Activated T-cell treated with anti-CD3 and anti-CD28 coated beads, Interleukin-2, amount 50 U/mL, for 24 hours (primary cell): ENCODE data around the gene ZNF841.
"Not testable (repeated sequence)": the region's sequence is repeated elsewhere in the genome, so short reads cannot be mapped to it uniquely, and the experiment has no call there.

Experiments
- DNase-seq: peaks from one replicate; pipeline ENCODE4 v3.0.0-alpha.2; 2020
- H3K27ac Mint-ChIP-seq: 2 replicates; pipeline ENCODE4 v1.8.0; 2020; ENCODE audit warnings: mild to moderate bottlenecking, mixed read lengths
- H3K27me3 Mint-ChIP-seq: 2 replicates; pipeline ENCODE4 v1.8.0; 2020; ENCODE audit warnings: mixed read lengths
- H3K36me3 Mint-ChIP-seq: 2 replicates; pipeline ENCODE4 v1.8.0; 2020; ENCODE audit warnings: low read depth, mixed read lengths
- H3K4me1 Mint-ChIP-seq: 2 replicates; pipeline ENCODE4 v1.8.0; 2020; ENCODE audit warnings: low read depth, mixed read lengths
- H3K4me3 Mint-ChIP-seq: 2 replicates; pipeline ENCODE4 v1.8.0; 2020; ENCODE audit warnings: mild to moderate bottlenecking, moderate library complexity, mixed read lengths
- H3K9me3 Mint-ChIP-seq: 2 replicates; pipeline ENCODE4 v1.8.0; 2020; ENCODE audit warnings: mixed read lengths

Gene ZNF841

DNA sequence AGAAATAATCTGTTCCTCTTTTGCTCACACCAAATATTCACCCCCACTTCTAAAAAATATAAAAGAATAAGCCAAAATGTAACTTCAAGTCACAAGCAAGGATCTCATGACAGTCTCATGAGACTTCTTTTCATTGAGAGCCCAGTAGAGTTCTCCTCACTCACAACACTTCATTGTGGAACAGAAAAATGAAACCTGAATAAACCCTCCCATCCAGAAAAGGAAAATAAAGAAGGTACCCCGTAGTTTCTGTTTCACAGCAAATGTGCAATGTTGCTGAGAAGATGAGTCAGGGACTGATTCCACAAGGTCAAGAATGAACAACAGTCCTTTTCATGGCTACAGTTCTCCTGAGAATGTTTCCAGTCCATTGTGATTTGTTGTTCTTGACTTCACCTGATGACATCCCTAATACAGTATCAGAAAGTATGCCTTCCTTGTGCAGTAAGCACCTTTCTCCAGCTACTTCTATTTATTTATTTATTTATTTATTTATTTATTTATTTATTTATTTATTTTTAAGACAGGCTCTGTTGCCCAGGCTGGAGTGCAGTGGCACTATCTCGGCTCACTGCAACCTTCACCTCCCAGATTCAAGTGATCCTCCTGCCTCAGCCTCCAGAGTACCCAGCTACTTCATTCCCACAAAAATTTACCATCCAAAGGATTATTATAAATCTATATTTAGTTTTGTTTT, 6.4 kb upstream of the ZNF841 start:
- H3K9me3 Mint-ChIP-seq = peaks cover 41% of the 10 kb centered on the region
- no peaks in the 10 kb centered on the region for H3K4me1 Mint-ChIP-seq
- H3K27me3 Mint-ChIP-seq = no peaks in the 10 kb centered on the region
- DNase-seq = no peak
- H3K27ac Mint-ChIP-seq = no peak overlapping the region
- H3K36me3 Mint-ChIP-seq = peaks cover 34% of the 10 kb centered on the region
- no peak overlapping the region for H3K4me3 Mint-ChIP-seq

DNA sequence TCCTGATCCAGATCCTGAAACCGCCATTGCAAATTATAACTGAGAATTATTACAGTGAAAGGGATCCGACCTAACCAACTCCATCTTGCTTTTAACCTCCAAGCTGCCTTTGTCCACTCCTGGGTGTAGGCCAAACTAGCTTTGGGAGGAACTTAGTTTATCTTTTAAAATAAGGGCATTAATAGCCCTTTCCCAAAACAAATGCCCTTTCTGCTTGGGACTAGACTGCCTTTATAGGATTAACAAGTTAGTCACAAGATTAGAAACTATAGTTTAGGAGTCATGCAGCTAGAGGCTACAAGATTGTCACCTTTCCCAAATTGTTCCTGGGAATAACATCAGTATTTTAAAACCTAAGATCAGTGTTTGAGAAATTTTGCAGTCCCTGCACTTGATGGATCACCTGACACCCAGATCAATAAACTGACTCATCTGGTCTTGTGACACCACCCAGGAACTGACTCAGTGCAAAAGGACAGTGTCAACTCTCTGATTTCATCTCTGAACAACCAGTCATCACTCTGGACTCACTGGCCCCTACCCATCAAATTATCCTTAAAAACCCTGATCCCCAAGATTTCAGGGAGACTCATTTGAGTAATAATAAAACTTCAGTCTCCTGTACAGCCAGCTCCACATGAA, 4.1 kb upstream of the ZNF841 start:
- no peak for DNase-seq
- peaks cover 47% of the 10 kb centered on the region for H3K9me3 Mint-ChIP-seq
- no peak overlapping the region for H3K4me3 Mint-ChIP-seq
- H3K4me1 Mint-ChIP-seq = peaks cover 12% of the 10 kb centered on the region
- H3K27ac Mint-ChIP-seq = no peak overlapping the region
- H3K27me3 Mint-ChIP-seq = no peaks in the 10 kb centered on the region
- peaks cover 46% of the 10 kb centered on the region for H3K36me3 Mint-ChIP-seq

DNA sequence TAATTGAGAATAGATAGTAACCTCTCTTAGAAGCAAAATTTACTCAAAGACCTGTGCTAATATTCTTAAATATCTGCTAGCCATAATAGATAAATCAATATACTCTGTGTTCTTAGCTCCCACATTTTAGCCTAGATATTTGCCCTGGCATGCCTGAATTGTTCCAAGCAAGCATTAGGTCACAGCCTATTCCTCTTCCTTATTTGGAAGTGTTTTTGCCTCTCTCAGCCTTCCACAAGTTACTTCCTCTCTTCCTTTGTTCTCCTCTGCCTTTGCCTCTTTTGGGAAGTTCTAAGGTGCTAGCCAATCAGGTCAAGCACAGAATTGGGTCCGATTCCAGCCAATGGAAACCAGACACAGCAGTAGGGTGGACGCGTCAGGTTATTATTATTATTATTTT, 851 bp upstream of the ZNF841 start:
- H3K4me1 Mint-ChIP-seq = peaks cover 35% of the 10 kb centered on the region
- H3K36me3 Mint-ChIP-seq = peaks cover 71% of the 10 kb centered on the region
- peaks cover 61% of the 10 kb centered on the region for H3K9me3 Mint-ChIP-seq
- H3K27ac Mint-ChIP-seq, DNase-seq, H3K27me3 Mint-ChIP-seq: not testable (repeated sequence)
- H3K4me3 Mint-ChIP-seq = peak overlapping the region; percentile 92

DNA sequence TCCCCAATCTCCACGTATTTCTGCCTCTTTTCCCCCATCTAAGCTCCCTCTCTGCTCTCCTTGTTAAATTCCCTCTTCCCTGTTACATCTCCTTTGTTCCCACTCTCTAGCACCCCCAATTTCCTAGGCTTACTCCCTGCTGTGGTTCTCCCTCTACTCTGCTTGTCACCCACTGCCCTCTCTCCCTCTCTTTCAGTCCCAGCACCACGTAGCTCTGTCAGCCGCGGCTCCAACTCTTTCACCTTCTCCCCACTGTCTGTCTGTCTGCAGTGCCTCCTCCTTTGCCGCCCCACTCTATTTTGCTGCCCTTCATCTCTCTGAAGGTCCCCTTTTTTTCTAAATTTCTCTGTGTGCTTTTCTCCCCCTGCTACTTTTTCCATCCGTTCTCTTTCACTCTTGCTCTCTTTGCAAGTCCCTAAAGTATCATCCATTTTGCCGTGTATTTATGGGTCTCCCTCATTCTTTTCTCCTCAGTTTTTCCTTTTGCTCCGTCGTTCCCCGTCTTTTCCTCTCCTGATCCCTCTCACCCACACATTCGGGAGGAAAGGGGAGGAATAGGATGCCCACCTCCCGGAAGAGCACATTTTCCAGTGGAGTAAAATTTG, 937 bp downstream of the ZNF841 start:
- Mint-ChIP-seq H3K4me3 (peak overlapping the region; percentile 92), H3K36me3 (peaks cover 86% of the 10 kb centered on the region), H3K9me3 (peaks cover 70% of the 10 kb centered on the region), H3K27ac (peak overlapping the region; percentile 92), H3K4me1 (peaks cover 40% of the 10 kb centered on the region), H3K27me3 (no peaks in the 10 kb centered on the region)
- DNase-seq = no peak

DNA sequence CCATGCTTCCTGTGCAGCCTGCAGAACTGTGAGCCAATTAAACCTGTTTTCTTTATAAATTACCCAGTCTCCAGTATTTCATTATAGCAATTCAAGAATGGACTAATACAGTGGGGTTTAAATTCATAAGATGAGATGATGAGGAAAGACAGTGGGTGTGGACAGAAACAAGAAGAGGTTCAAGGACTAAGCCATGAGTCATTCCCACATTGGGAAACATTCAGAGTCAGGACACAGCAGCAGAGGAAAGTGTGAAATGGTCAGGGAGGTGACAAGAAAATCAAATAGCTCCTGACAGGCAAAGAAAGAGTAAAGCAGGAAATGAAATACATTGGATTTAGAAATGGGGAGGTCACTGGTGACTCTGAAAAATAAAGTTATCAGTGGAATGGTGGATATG, 9.1 kb downstream of the ZNF841 start:
- no peak for DNase-seq
- no peaks in the 10 kb centered on the region for H3K27me3 Mint-ChIP-seq
- H3K4me3 Mint-ChIP-seq = no peak overlapping the region
- no peak overlapping the region for H3K27ac Mint-ChIP-seq
- peaks cover 5% of the 10 kb centered on the region for H3K4me1 Mint-ChIP-seq
- peaks cover 100% of the 10 kb centered on the region for H3K36me3 Mint-ChIP-seq
- H3K9me3 Mint-ChIP-seq = peaks cover 76% of the 10 kb centered on the region

DNA sequence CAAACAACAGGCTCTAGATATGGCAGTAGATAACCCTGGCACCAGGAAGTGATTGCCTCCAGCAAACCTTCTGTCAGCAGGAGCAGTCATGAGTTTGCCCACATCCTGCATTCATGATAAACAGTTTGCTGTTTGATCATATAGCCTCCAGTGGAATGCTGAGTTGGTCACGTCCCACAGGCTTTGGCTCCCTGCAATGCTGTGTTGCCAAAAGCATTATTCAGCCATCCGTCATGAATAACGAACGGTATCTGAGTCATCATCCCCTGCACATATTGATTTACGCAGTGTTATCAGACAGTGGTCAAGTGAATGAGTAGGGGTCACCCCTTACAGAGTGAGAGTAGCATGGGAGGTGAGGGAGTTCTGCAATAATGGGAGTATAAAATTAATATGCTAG, 25.1 kb downstream of the ZNF841 start:
- no peak for DNase-seq

DNA sequence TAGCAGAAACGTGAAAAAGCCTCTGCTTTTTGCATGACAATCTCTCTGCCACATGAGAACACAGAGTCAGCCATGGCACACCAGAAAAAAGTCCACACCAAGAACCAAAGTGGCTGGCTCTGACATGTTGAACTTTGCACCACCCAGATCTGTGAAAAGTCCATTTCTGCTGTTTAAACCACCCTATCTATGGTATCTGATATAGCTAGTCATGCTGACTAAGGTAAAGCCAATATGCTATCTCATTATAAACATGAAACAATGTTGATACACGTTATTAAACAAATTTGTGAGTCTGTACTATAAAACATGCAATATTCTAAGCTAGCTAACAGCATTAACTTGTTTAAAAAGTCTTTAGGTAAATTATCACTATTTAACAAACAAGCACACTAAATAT, 25.9 kb downstream of the ZNF841 start:
- no peaks in the 10 kb centered on the region for H3K27me3 Mint-ChIP-seq

More for the DNA sequence above, 25.1 kb downstream of the ZNF841 start:
- H3K4me1 Mint-ChIP-seq = no peaks in the 10 kb centered on the region
- peaks cover 77% of the 10 kb centered on the region for H3K9me3 Mint-ChIP-seq
- H3K27me3 Mint-ChIP-seq = no peaks in the 10 kb centered on the region
- H3K27ac Mint-ChIP-seq = no peak overlapping the region
- H3K36me3 Mint-ChIP-seq = peaks cover 100% of the 10 kb centered on the region
- no peak overlapping the region for H3K4me3 Mint-ChIP-seq

DNA sequence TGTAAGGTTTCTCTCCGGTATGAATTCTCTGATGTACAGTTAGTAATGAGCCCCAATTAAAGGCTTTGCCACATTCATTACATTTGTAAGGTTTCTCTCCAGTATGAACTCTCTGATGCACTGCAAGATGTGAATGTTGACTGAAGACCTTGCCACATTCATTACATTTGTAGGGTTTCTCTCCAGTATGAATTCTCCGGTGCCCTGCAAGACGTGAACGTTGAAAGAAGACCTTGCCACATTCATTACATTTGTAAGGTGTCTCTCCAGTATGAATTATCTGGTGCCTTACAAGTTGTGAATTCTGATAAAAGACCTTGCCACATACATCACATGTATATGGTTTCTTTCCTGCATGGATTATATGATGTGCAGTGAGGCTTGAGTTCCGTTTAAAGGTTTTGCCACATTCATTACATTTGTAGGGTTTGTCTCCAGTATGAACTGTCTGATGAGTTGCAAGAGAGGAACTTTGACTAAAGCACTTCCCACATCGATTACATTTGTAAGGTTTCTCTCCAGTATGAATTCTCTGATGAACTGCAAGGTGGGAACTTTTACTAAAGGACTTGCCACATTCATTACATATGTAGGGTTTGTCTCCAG, 29.2 kb downstream of the ZNF841 start:
- no peaks in the 10 kb centered on the region for H3K4me1 Mint-ChIP-seq
- no peaks in the 10 kb centered on the region for H3K27me3 Mint-ChIP-seq
- no peak for DNase-seq
- no peak overlapping the region for H3K27ac Mint-ChIP-seq
- H3K4me3 Mint-ChIP-seq = no peak overlapping the region
- H3K9me3 Mint-ChIP-seq = peaks cover 67% of the 10 kb centered on the region
- H3K36me3 Mint-ChIP-seq = peaks cover 96% of the 10 kb centered on the region

More for the DNA sequence above, 25.9 kb downstream of the ZNF841 start:
- no peak for DNase-seq
- Mint-ChIP-seq H3K9me3 (peaks cover 74% of the 10 kb centered on the region), H3K27ac (no peak overlapping the region), H3K4me3 (no peak overlapping the region), H3K4me1 (no peaks in the 10 kb centered on the region), H3K36me3 (peaks cover 100% of the 10 kb centered on the region)

DNA sequence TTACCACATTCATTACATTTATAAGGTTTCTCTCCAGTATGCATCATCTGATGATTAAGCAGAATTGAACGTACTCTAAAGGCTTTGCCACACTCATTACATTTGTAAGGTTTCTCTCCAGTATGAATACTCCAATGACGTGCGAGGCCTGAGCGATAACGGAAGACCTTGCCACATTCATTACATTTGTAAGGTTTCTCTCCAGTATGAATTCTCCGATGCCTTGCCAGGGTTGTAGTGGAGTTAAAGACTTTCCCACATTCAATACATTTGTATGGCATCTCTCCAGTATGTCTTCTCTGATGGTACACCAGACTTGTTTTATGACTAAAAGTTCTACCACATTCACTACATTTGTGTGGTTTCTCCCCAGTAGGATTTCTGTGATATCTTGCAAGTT, 30.2 kb downstream of the ZNF841 start:
- Mint-ChIP-seq H3K4me1 (no peaks in the 10 kb centered on the region), H3K9me3 (peaks cover 67% of the 10 kb centered on the region), H3K27ac (no peak overlapping the region), H3K4me3 (no peak overlapping the region), H3K27me3 (no peaks in the 10 kb centered on the region), H3K36me3 (peaks cover 95% of the 10 kb centered on the region)
- no peak for DNase-seq

DNA sequence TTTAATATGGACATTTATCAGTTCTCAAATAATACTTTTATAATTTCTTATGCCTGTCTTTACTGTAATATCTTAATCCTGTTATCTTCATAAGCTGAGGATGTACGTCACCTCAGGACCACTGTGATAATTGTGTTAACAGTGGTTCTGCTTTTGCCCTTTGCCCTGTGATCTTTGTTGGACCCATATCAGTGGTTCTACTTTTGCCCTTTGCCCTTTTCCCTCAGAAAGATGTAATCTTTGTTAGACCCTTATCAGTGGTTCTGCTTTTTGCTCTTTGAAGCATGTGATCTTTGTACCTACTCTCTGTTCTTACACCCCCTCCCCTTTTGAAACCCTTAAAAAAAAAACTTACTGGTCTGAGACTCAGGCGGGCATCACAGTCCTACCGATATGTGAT, 39.1 kb downstream of the ZNF841 start:
- H3K9me3 Mint-ChIP-seq = peaks cover 70% of the 10 kb centered on the region
- H3K27ac Mint-ChIP-seq, H3K4me1 Mint-ChIP-seq, H3K27me3 Mint-ChIP-seq, H3K4me3 Mint-ChIP-seq, DNase-seq: not testable (repeated sequence)
- peaks cover 92% of the 10 kb centered on the region for H3K36me3 Mint-ChIP-seq

DNA sequence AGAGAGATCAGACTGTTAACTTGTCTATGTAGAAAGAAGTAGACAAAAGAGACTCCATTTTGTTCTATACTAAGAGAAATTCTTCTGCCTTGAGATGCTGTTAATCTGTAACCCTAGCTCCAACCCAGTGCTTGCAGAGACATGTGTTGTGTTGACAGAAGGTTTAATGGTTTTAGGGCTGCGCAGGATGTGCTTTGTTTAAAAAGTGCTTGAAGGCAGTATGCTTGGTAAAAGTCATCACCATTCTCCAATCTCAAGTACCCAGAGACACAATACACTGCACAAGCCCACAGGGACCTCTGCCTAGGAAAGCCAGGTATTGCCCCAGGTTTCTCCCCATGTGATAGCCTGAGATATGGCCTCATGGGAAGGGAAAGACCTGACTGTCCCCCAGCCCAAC, 43.8 kb downstream of the ZNF841 start:
- H3K9me3 Mint-ChIP-seq = peaks cover 59% of the 10 kb centered on the region
- peaks cover 96% of the 10 kb centered on the region for H3K36me3 Mint-ChIP-seq
- not testable (repeated sequence) for DNase-seq

DNA sequence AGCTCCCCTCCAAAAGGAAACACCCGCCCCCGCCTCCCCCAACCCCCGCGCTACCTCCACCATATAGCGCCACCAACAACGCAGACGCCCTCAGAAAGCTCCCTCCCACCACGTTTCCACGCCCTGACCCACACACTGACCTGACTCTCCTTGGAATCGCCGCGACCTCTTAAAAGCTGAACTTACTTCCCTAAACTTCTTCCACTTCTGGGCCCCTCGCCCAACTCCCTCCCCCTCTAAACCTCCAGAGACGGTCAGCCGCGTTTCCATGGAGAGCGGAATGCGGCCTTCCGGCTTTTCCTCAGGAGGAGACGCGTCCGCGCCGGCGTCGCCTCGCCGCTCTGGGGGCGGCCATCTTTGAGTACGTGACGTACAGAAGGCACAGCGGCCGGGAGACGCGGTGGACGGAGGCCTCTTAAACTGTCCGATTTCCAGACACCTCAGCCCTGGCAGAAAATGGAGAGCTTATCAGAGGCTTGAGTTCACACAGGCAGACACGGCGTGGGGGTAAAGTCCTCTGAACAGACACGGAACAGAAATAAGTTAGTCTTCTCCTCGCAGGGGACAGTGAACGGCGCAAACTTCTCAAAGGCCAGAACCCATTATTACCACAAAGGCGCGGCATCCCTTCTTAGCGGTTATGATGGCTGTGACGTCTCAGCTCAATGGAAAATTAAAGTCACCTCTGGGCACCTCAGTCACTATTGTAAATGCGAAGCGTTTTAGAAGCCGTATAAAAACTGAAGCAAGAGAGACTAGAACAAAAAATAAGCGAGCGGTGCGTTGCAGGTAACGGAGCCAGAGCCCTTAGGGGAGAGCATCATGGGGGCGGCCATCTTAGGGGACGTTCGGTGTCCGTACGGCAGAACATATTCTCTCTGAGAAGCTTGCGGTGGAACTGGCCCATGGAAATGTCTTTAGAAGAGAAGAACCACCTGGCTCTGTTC, 46.7 kb downstream of the ZNF841 start, which contains the start of gene ZNF432:
TSS of gene ZNF432 (minus strand) at position 284 of the 947 bp plus-strand sequence. CDS start 1,970 bp downstream, outside the sequence.
- H3K4me3 Mint-ChIP-seq = peak within 1 kb of the TSS; percentile 95
- H3K27ac Mint-ChIP-seq = peak within 1 kb of the TSS; percentile 96
- peak; percentile 87 for DNase-seq
- peaks cover 58% of the 10 kb centered on the region for H3K9me3 Mint-ChIP-seq
- no peaks in the 10 kb centered on the region for H3K27me3 Mint-ChIP-seq
- H3K4me1 Mint-ChIP-seq = peaks cover 36% of the 10 kb centered on the region
- peaks cover 96% of the 10 kb centered on the region for H3K36me3 Mint-ChIP-seq

More for the DNA sequence above, 43.8 kb downstream of the ZNF841 start:
- not testable (repeated sequence) for H3K4me3 Mint-ChIP-seq, H3K27ac Mint-ChIP-seq, H3K27me3 Mint-ChIP-seq
- H3K4me1 Mint-ChIP-seq = peaks cover 26% of the 10 kb centered on the region

DNA sequence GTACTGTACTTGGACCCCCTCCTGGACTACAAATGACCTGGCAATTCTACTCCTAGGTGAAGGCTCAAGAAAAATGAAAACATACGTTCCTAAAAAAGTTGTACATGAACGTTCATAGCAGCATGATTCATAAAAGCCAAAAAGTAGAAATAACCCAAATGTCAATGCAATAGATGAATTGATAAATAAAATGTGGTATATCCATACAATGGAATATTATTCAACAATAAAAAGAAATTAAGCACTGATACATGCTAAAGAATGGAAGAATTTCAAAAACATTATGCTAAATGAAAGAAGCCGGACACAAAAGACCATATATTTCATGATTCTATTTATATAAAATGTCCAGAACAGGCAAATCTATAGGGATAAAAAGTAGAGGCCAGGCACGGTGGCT, 56.4 kb downstream of the ZNF841 start:
- Mint-ChIP-seq H3K4me3 (no peak overlapping the region), H3K27me3 (no peaks in the 10 kb centered on the region), H3K4me1 (no peaks in the 10 kb centered on the region), H3K9me3 (peaks cover 57% of the 10 kb centered on the region), H3K36me3 (peaks cover 98% of the 10 kb centered on the region), H3K27ac (no peak overlapping the region)
- DNase-seq = no peak
